ENCODE results near the gene SLC25A25. TPM values are rescaled to one million over a fixed set of nuclear protein-coding genes. Genes with fewer than 3 reads are reported as not detected.

SLC25A25 gene
- total RNA-seq, 2 donors from 2014 or later = 13.7 to 29.8 TPM

DNA sequence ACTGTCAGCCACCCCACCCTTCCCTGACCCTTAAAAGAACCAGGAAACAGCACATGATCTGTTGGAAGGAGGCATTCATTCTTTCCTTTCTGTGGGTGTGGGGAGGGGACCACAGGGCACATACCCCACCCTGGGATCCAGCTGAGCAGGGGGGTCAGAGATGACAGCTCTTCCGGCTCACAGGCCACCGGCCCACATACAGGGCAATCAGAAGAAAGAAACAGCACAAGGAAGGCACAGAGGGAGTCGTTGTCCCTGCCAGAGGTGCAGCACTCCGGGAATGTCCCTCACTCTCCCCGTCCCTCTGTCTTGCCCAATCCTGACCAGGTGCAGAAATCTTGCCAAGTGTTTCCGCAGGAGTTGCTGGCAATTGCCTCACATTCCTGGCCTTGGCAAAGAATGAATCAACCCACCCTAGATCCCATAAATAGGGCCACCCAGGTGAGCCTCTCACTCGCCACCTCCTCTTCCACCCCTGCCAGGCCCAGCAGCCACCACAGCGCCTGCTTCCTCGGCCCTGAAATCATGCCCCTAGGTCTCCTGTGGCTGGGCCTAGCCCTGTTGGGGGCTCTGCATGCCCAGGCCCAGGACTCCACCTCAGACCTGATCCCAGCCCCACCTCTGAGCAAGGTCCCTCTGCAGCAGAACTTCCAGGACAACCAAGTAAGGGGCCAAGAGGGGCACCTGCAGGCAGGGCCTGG lies 81.1 kb downstream of the SLC25A25 start, which contains the start of gene LCN2:
Gene LCN2 (plus strand): TSS at position 453 of the 701 bp plus-strand sequence. CDS start 73 bp downstream, at position 526.
- DNase-seq = peak; percentile 15
- ATAC-seq = peak in 1 of 2 donors; percentile 27
- intact Hi-C loops (cut with DNase I) = no loop called here

- no peak for ATAC-seq
- DNase-seq = peak; percentile 20
- intact Hi-C loops (cut with DNase I) = no loop called here
These were observed 82.0 kb downstream of the SLC25A25 start for GRCh38 chr9:128149951-128150593.

DNA sequence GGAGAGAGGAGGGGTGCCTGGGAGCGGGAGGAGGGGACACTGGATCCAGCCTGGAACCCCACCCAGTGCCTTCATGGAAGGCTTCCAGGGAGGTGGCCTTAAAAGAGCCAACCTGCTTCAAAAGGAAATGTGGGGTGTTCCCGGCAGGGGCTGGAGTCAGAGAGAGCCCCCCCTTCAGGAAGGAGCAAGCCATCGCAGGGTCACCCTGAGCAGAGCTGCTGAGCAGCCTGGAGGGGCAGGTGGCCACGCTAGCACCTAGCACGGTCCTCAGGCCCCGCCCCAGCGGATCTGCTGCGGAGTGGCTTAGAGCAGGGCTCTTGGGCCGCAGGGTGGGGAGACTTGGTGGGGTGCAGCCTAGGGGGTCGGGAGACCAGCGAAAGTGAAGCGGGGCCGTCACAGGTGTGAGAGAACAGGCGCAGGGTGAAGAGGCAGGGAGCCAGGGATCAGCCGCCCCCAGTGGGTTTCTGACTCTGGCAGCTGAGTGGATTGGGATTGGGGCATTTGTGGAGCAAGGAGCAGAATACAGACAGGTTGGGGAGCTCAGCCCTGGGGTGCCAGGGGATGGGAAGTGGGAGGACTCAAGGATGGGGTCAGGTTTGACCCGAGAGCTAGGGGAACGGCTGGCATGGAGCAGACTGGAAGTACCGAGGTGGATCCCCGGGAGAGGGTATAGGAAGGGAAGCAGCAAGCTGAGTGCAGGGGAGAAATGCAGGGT lies 82.7 kb downstream of the SLC25A25 start:
- ATAC-seq = peak in 1 of 2 donors; percentile 4
- intact Hi-C loops (cut with DNase I) = no loop called here
- DNase-seq = peak; percentile 20

DNA sequence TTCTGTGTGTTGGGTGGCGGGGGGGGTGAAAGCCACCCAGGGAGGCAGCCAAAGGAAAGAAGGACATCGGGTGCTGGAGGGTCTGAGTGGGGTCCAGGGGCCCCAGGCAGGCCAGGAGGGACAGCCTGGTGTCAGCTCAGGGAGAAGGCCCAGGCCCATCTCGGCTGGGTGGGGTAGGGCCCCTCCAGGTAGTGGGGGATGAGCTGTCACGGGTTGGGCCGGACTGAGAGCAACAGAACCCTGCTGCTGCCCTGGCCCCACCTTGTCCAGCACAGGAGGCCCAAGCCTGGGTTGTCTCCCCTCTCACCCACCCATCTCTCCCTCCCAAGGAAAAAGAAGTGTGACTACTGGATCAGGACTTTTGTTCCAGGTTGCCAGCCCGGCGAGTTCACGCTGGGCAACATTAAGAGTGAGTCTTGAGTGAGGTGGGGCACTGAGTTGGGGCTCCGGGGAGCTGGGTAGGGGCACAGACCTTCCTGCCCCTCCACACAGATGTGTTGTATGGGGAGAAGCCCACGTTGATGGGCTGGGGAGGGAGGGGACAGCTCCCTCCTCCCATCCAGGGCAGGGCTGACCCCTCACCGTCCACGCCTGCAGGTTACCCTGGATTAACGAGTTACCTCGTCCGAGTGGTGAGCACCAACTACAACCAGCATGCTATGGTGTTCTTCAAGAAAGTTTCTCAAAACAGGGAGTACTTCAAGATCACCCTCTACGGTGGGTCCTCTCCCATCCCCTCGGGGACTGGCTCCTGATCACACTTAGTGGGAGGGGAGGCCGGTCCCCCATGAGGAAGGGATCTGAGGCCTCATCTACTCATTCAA lies 83.5 kb downstream of the SLC25A25 start:
- intact Hi-C loops (cut with DNase I) = no loop called here
- DNase-seq = peak; percentile 16
- ATAC-seq = no peak

DNA sequence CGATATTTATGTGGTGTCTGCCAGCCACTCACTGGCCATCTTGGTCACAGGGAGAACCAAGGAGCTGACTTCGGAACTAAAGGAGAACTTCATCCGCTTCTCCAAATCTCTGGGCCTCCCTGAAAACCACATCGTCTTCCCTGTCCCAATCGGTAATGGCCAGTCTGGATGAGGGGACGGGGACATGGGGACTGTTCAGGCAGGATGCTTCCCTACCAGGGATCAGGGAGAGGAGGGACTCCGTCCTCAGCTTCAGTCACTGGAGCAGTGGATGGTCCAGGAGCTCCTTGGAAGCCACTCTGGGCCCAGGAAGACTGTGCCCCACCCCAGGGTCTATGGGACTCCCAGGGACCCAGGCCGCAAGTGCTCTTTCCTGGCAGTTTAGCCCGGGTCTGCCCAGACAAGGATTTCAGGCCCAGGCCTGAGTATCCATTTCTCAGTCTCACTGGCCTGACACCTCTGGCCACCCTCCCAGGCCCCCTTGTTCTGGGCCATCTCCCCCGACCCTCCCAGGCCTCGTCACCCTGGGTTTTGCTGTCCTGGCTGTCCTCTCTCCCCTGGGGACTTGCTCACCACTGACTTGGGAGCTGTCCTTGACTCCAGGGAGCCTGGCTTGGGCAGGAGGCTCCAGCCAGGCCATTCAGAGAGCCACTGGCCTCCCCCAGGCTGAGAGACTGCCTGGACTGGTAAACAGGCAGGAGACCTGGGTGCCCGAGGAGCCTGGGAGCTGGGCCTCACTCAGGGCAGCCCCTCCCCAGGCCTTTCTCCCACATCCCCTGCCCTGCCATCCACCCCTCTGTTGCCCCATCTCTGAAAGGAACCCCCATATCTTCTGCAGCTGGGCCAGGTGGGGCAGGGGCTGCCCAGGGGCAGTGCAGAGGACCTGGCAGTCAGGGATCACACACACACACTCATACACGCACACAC lies 84.4 kb downstream of the SLC25A25 start:
- intact Hi-C loops (cut with DNase I) = no loop called here
- DNase-seq (peak; percentile 12), ATAC-seq (no peak)

DNA sequence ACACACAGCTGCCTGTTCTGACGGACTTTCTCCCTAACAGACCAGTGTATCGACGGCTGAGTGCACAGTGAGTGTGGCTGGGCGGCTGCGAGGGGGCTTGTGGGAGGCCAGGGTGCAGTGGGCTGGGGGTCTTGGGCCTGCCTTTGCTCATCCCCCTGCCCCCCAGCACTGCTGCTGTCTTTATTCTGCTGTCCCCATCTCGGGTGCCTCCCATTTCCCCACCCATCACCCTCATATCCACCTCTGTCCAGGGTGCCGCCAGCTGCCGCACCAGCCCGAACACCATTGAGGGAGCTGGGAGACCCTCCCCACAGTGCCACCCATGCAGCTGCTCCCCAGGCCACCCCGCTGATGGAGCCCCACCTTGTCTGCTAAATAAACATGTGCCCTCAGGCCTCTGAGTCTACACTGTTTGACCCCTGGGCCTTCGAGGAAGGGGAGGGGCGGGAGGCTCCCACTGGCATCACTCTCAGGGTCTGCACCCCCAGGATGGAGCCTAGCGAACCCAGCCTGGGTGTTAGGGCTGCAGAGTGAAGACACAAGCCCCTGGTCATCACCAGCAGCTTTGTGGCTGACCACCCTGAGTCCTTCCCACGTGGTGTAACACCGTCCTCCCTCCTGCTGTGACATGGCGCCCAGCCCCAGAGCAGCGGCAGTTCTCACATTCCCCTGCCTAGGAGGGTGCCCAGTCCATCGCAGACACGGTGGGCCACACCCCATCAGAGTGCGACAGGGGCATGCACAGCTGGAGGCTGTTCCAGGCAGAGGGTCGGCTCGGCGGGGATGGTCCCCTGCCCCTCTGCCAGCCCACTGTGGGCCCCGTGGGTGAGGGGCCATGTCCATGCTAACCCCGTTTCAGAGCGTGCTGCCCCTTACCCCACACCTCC lies 85.3 kb downstream of the SLC25A25 start:
- ATAC-seq = no peak
- DNase-seq = peak; percentile 17
- intact Hi-C loops (cut with DNase I) = no loop called here

GRCh38 chr9:128153947-128154695 lies 86.1 kb downstream of the SLC25A25 start:
- intact Hi-C loops (cut with DNase I) = no loop called here
- ATAC-seq (no peak), DNase-seq (peak; percentile 17)

DNA sequence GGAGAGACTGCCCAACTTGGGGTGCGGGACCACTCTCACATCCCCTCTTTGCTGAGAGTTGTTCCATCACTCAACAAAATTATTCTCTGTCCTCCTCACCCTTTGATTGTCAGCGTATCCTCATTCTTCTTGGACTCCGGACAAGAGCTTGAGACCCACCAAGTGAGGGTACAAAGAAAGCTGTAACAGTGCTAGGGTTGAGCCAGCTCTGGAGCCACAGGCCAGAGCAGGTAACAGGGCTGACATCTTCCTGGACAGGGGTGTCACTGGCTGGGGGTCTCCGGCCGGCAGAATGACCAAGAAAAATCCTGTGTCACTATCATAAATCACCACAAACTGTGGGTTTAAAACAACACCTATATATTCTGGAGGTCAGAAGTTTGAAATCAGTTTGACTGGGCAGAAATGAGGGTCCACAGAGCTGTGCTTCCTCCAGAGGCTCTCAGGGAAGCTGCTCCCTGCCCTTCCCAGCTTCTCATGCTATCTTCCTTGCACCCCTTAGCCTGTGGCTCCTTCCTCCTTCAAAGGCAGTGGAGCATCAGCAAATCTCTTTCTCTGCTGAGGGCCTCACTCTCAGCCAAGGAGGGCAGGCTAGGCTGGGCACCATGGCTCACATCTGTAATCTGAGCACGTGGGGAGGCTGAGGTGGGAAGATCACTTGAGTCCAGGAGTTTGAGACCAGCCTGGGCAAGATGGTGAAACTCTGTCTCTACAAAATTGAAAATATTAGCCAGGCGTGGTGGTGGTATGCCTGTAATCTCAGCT lies 87.9 kb downstream of the SLC25A25 start:
- ATAC-seq = no peak
- DNase-seq = peak; percentile 5
- intact Hi-C loops (cut with DNase I) = no loop called here

Other genes starting within 250 kb of the SLC25A25 start
- gene ENG, start 213.6 kb upstream of the SLC25A25 start, total RNA-seq = 100 to 1,000 TPM; 132 to 392 TPM
- 100 to 1,000 TPM; 593 to 626 TPM for gene AK1, start 190.6 kb upstream of the SLC25A25 start, total RNA-seq
- gene ST6GALNAC6, start 168.6 kb upstream of the SLC25A25 start, total RNA-seq = 10 to 100 TPM; 56.7 to 71.7 TPM
- gene ST6GALNAC4, start 151.2 kb upstream of the SLC25A25 start, total RNA-seq = 10 to 100 TPM; 35.8 to 49.9 TPM
- gene PIP5KL1, start 137.5 kb upstream of the SLC25A25 start, total RNA-seq = under 1 TPM; 0.50 to 0.99 TPM
- 10 to 100 TPM; 14.7 to 18.3 TPM for gene DPM2, start 130.4 kb upstream of the SLC25A25 start, total RNA-seq
- 10 to 100 TPM; 24.9 to 27.3 TPM for gene EEIG1, start 87.2 kb upstream of the SLC25A25 start, total RNA-seq
- 1 to 10 TPM; 5.8 to 6.1 TPM for gene NAIF1, start 912 bp upstream of the SLC25A25 start, total RNA-seq
- 100 to 1,000 TPM; 111 to 155 TPM for gene PTGES2, start 59.5 kb downstream of the SLC25A25 start, total RNA-seq
- gene LCN2, start 81.2 kb downstream of the SLC25A25 start, total RNA-seq = under 1 TPM in 1 of 2 donors, not detected in 1; 0.38 TPM
- gene BBLN, start 92.0 kb downstream of the SLC25A25 start, total RNA-seq = 10 to 100 TPM; 45.3 to 46.2 TPM
- gene CIZ1, start 123.3 kb downstream of the SLC25A25 start, total RNA-seq = 10 to 100 TPM; 67.1 to 68.5 TPM
- 10 to 100 TPM; 11.3 to 14.0 TPM for gene DNM1, start 135.1 kb downstream of the SLC25A25 start, total RNA-seq
- 100 to 1,000 TPM in 1 of 2 donors, 10 to 100 TPM in 1; 85.6 to 113 TPM for gene GOLGA2, start 207.8 kb downstream of the SLC25A25 start, total RNA-seq
- gene SWI5, start 208.0 kb downstream of the SLC25A25 start, total RNA-seq = 10 to 100 TPM; 17.2 to 18.4 TPM

Measured in left cardiac atrium (tissue), 4 donors.